ENCODE results near the gene NDUFAF8. TPM values are rescaled to one million over a fixed set of nuclear protein-coding genes. Genes with fewer than 3 reads are reported as not detected.

NDUFAF8 gene
- total and polyA plus RNA-seq, 9 donors: 14.6 to 66.3 (median 33.9) TPM

GRCh38 chr17:81287741-81288430, 48.8 kb downstream of the NDUFAF8 start:
- no peak for DNase-seq
- H3K9me3 ChIP-seq: no peaks in the 10 kb centered on the region
- no peak for TF ChIP-seq POLR2A (IDR thresholded peaks at IDR 0.05)
- no peak for TF ChIP-seq EP300 (IDR thresholded peaks at IDR 0.05)
- TF ChIP-seq, protein P1, sequence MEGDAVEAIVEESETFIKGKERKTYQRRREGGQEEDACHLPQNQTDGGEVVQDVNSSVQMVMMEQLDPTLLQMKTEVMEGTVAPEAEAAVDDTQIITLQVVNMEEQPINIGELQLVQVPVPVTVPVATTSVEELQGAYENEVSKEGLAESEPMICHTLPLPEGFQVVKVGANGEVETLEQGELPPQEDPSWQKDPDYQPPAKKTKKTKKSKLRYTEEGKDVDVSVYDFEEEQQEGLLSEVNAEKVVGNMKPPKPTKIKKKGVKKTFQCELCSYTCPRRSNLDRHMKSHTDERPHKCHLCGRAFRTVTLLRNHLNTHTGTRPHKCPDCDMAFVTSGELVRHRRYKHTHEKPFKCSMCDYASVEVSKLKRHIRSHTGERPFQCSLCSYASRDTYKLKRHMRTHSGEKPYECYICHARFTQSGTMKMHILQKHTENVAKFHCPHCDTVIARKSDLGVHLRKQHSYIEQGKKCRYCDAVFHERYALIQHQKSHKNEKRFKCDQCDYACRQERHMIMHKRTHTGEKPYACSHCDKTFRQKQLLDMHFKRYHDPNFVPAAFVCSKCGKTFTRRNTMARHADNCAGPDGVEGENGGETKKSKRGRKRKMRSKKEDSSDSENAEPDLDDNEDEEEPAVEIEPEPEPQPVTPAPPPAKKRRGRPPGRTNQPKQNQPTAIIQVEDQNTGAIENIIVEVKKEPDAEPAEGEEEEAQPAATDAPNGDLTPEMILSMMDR (IDR thresholded peaks at IDR 0.05): no peak
- 78 to 82% (median 80%) methylated on average over 16 of the region's 16 CpGs for WGBS, 3 donors
- intact Hi-C loops (cut with DNase I): no loop called here
- no peak overlapping the region for H3K4me3 ChIP-seq
- peaks cover 5% of the 10 kb centered on the region for H3K4me1 ChIP-seq (ENCODE audit: insufficient read depth)
- H3K27ac ChIP-seq: no peak overlapping the region
- H3K36me3 ChIP-seq: no peaks in the 10 kb centered on the region
- H3K27me3 ChIP-seq: no peaks in the 10 kb centered on the region

GRCh38 chr17:81288715-81289114, 49.6 kb downstream of the NDUFAF8 start:
- no peak overlapping the region for H3K4me3 ChIP-seq
- intact Hi-C loops (cut with DNase I): no loop called here
- H3K9me3 ChIP-seq: no peaks in the 10 kb centered on the region
- no peaks in the 10 kb centered on the region for H3K36me3 ChIP-seq
- TF ChIP-seq, protein P1 (IDR thresholded peaks at IDR 0.05): no peak
- TF ChIP-seq POLR2A (IDR thresholded peaks at IDR 0.05) (no peak), EP300 (IDR thresholded peaks at IDR 0.05) (no peak)
- H3K27me3 ChIP-seq: no peaks in the 10 kb centered on the region
- H3K4me1 ChIP-seq (ENCODE audit: insufficient read depth): peaks cover 7% of the 10 kb centered on the region
- 89 to 93% (median 90%) methylated on average over 8 of the region's 8 CpGs for WGBS, 3 donors
- DNase-seq: no peak
- no peak overlapping the region for H3K27ac ChIP-seq

DNA sequence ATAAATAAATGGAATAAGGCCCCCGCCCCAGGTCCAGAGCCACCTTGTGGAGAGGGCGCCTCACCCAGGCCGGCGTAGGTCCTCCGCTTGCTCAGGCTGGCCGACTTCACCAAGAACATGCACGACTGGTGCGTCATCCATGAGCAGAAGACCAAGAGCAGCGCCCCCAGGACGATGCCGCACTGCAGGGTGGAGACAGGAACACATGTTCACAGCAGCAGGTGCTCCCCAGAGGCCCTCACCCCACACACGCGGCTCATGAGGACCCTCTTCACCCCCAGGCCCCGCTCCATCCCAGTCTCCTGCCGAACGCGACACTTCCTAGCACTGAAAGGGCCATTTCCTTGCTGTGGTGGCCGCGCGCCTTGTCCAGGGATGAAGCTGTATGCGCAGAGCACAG, 50.5 kb downstream of the NDUFAF8 start:
- Histone ChIP-seq H3K36me3 (no peaks in the 10 kb centered on the region), H3K27ac (no peak overlapping the region), H3K4me3 (no peak overlapping the region), H3K4me1 (ENCODE audit: insufficient read depth) (peaks cover 9% of the 10 kb centered on the region), H3K9me3 (no peaks in the 10 kb centered on the region), H3K27me3 (no peaks in the 10 kb centered on the region)
- no peak for DNase-seq
- intact Hi-C loops (cut with DNase I): loop anchor here in 1 of 4 donors (5.0 to 10.0 kb wide), 2 partner anchors 105 to 193 kb away; partner anchors contain the start of gene BAHCC1
- TF ChIP-seq POLR2A (IDR thresholded peaks at IDR 0.05) (no peak), EP300 (IDR thresholded peaks at IDR 0.05) (no peak)
- 94 to 97% (median 94%) methylated on average over 21 of the region's 21 CpGs for WGBS, 3 donors

DNA sequence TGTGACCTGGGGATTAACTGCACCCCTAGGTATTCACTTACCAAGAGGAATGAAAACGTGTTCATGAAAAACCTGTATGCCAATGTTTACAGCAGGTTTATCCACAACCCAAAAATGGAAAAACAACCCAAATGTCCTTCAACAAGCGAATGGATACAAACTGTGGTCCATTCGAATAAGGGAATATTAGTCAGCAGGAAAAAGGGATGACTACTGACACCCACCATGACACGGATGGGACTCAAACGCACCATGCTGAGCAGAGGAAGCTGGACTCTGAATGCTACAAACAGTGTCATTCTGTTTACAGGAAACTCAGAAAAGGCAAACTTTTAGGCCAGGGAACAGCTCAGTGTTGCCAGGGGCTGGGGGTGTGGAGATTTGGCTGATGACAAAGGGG, 51.1 kb downstream of the NDUFAF8 start:
- intact Hi-C loops (cut with DNase I): loop anchor here in 1 of 4 donors (5.0 to 10.0 kb wide), 2 partner anchors 105 to 192 kb away; partner anchors contain the start of gene BAHCC1
- Histone ChIP-seq H3K4me3 (no peak overlapping the region), H3K27ac (no peak overlapping the region), H3K9me3 (no peaks in the 10 kb centered on the region), H3K27me3 (no peaks in the 10 kb centered on the region), H3K4me1 (ENCODE audit: insufficient read depth) (peaks cover 7% of the 10 kb centered on the region), H3K36me3 (no peaks in the 10 kb centered on the region)
- no peak for TF ChIP-seq POLR2A (IDR thresholded peaks at IDR 0.05)
- TF ChIP-seq, protein P1 (IDR thresholded peaks at IDR 0.05): no peak
- TF ChIP-seq EP300 (IDR thresholded peaks at IDR 0.05): no peak
- 92 to 96% (median 92%) methylated on average over 5 of the region's 5 CpGs for WGBS, 3 donors
- no peak for DNase-seq

Other genes with a start within 250 kb of the NDUFAF8 start
- 10 to 100 TPM; 18.5 to 29.7 (median 26.5) TPM for gene CHMP6, start 247.5 kb upstream of the NDUFAF8 start, total RNA-seq
- 10 to 100 TPM; 25.6 to 27.5 TPM for gene CHMP6, start 247.5 kb upstream of the NDUFAF8 start, polyA plus RNA-seq
- 10 to 100 TPM; 13.8 to 80.6 (median 30.1) TPM for gene BAIAP2, start 204.2 kb upstream of the NDUFAF8 start, total RNA-seq
- 10 to 100 TPM; 12.0 to 21.5 TPM for gene BAIAP2, start 204.2 kb upstream of the NDUFAF8 start, polyA plus RNA-seq
- gene PVALEF, start 73.8 kb upstream of the NDUFAF8 start, total RNA-seq: not detected
- gene PVALEF, start 73.8 kb upstream of the NDUFAF8 start, polyA plus RNA-seq: not detected
- gene AATK, start 73.1 kb upstream of the NDUFAF8 start, total RNA-seq: 1 to 10 TPM in 5 of 7 donors, under 1 TPM in 2; 0.23 to 3.1 (median 1.7) TPM
- 1 to 10 TPM in 1 of 2 donors, under 1 TPM in 1; 0.33 to 1.5 TPM for gene AATK, start 73.1 kb upstream of the NDUFAF8 start, polyA plus RNA-seq
- gene CEP131, start 16.4 kb upstream of the NDUFAF8 start, total RNA-seq: 10 to 100 TPM in 3 of 7 donors, 1 to 10 TPM in 4; 5.5 to 10.7 (median 8.8) TPM
- gene CEP131, start 16.4 kb upstream of the NDUFAF8 start, polyA plus RNA-seq: 1 to 10 TPM in 1 of 2 donors, under 1 TPM in 1; 0.22 to 9.9 TPM
- 10 to 100 TPM; 15.8 to 30.2 (median 25.3) TPM for gene TEPSIN, start 263 bp upstream of the NDUFAF8 start, total RNA-seq
- 10 to 100 TPM in 1 of 2 donors, 1 to 10 TPM in 1; 2.5 to 21.8 TPM for gene TEPSIN, start 263 bp upstream of the NDUFAF8 start, polyA plus RNA-seq
- 10 to 100 TPM; 46.6 to 75.7 (median 68.8) TPM for gene SLC38A10, start 56.0 kb downstream of the NDUFAF8 start, total RNA-seq
- gene SLC38A10, start 56.0 kb downstream of the NDUFAF8 start, polyA plus RNA-seq: 10 to 100 TPM; 11.5 to 57.7 TPM
- gene BAHCC1, start 156.1 kb downstream of the NDUFAF8 start, total RNA-seq: 10 to 100 TPM in 6 of 7 donors, 1 to 10 TPM in 1; 7.6 to 31.9 (median 24.2) TPM
- gene BAHCC1, start 156.1 kb downstream of the NDUFAF8 start, polyA plus RNA-seq: 10 to 100 TPM in 1 of 2 donors, 1 to 10 TPM in 1; 1.9 to 16.0 TPM